ENCODE data around the gene GPLD1. TPM values are rescaled to one million over a fixed set of nuclear protein-coding genes. Genes with fewer than 3 reads are reported as not detected.

GPLD1 gene
- total RNA-seq, 1 donor = 0.43 TPM

- no peak overlapping the region for H3K4me3 ChIP-seq (ENCODE audit: low read depth, low read length)
- DNase-seq (ENCODE audit: low read depth) = peak; percentile 54
- TF ChIP-seq CTCF (IDR thresholded peaks at IDR 0.05; ENCODE audit: insufficient read depth, low read depth, low read length) = no peak
Measured at GRCh38 chr6:24489881-24490280, 503 bp upstream of the GPLD1 start.

- H3K4me3 ChIP-seq (ENCODE audit: low read depth, low read length) = no peak overlapping the region
- no peak for DNase-seq (ENCODE audit: low read depth)
- no peak for TF ChIP-seq CTCF (IDR thresholded peaks at IDR 0.05; ENCODE audit: insufficient read depth, low read depth, low read length)
Measured at GRCh38 chr6:24486065-24486464, 3.3 kb downstream of the GPLD1 start.

- H3K4me3 ChIP-seq (ENCODE audit: low read depth, low read length) = no peak overlapping the region
- no peak for DNase-seq (ENCODE audit: low read depth)
- TF ChIP-seq CTCF (IDR thresholded peaks at IDR 0.05; ENCODE audit: insufficient read depth, low read depth, low read length) = no peak
Measured at GRCh38 chr6:24484657-24485323, 4.6 kb downstream of the GPLD1 start.

GRCh38 chr6:24481449-24481848 lies 7.9 kb downstream of the GPLD1 start:
- no peak for TF ChIP-seq CTCF (IDR thresholded peaks at IDR 0.05; ENCODE audit: insufficient read depth, low read depth, low read length)
- DNase-seq (ENCODE audit: low read depth) = no peak
- no peak overlapping the region for H3K4me3 ChIP-seq (ENCODE audit: low read depth, low read length)

GRCh38 chr6:24480705-24481104 lies 8.7 kb downstream of the GPLD1 start:
- no peak for DNase-seq (ENCODE audit: low read depth)
- H3K4me3 ChIP-seq (ENCODE audit: low read depth, low read length) = no peak overlapping the region
- TF ChIP-seq CTCF (IDR thresholded peaks at IDR 0.05; ENCODE audit: insufficient read depth, low read depth, low read length) = no peak

GRCh38 chr6:24478903-24479302 lies 10.5 kb downstream of the GPLD1 start:
- TF ChIP-seq CTCF (IDR thresholded peaks at IDR 0.05; ENCODE audit: insufficient read depth, low read depth, low read length) = no peak
- no peak overlapping the region for H3K4me3 ChIP-seq (ENCODE audit: low read depth, low read length)

GRCh38 chr6:24477070-24477469 lies 12.3 kb downstream of the GPLD1 start:
- DNase-seq (ENCODE audit: low read depth) = no peak
- no peak overlapping the region for H3K4me3 ChIP-seq (ENCODE audit: low read depth, low read length)
- no peak for TF ChIP-seq CTCF (IDR thresholded peaks at IDR 0.05; ENCODE audit: insufficient read depth, low read depth, low read length)

More at GRCh38 chr6:24478903-24479302, 10.5 kb downstream of the GPLD1 start:
- DNase-seq (ENCODE audit: low read depth) = no peak
